Left ventricle myocardium superior (tissue), 1 donor: ENCODE measurements around the gene BABAM2. TPM values are rescaled to one million over a fixed set of nuclear protein-coding genes. Genes with fewer than 3 reads are reported as not detected.
"Not testable (repeated sequence)": the region's sequence is repeated elsewhere in the genome, so short reads cannot be mapped to it uniquely, and the experiment has no call there.

Experiments
- ATAC-seq: fragments of 200-7000 bp; cut with Tn5 transposase; one replicate; pipeline ENCODE4 v1.9.1; 2020; ENCODE audit warnings: mild to moderate bottlenecking, moderate library complexity
- DNase-seq: peaks from one replicate; pipeline ENCODE4 v3.0.0-alpha.2; 2020
- intact Hi-C: fragments of 100-400 bp; cut with micrococcal nuclease; formaldehyde crosslinking; loops from one replicate; pipeline ENCODE4 v1.11.0; 2022
- total RNA-seq: library from RNA; stranded (reverse); fragmentation: NEBNext Ultra II Directional; extraction: Animal tissue kit (Norgen Biotek cat#: 25700); gene quantifications from one replicate; pipeline ENCODE4 v1.2.1, GENCODE V29; 2021
- donor health status: DM: no; HTN: yes; CAD: no; lungs with severe emphysema.

BABAM2 gene
- total RNA-seq, 1 donor from 2014 or later: 56.8 TPM

DNA sequence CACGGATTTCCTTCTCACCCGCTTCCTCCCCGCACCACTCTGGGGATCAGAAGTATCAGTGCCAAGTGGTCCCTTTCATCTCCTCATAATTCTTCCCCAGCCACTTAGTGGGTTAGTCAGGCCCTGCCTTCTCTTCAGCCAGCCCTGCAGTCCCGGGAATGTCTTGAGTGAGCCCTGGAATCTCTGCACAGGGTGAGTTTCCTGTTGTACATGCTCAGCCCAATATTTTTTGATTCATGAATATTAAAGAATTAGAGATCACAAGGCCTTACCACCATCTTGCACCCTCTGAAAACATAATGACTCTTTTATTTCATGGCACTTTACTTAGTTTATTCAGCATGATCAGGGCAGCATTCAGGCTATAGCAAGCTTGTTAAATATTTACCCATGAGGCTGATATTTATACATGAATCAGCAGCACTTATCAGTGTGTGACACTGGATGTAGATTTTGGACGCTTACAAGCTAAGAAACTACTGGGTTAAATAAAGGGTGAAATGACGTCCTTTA is 342.7 kb downstream of the BABAM2 start:
- ATAC-seq: no peak
- DNase-seq: no peak
- intact Hi-C loops: no loop called here

DNA sequence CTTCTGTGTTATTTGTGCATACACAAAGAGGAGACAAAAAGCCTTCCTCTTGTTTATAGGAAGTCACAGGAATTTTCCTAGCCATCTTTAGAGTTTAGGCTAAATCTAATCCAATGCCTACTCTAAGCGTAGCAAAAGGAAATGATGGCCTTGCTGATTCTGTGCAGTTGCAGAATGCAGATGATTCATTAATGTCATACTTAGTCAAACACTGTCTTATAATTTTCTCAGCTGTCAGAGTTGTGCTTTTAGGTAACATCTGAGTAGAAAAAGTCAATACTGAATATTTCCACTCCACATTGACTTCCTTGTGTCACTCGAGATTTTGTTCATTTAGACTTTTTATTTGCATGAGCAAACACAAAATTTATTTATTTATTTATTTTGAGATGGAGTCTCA is 344.3 kb downstream of the BABAM2 start:
- intact Hi-C loops: no loop called here
- DNase-seq (no peak), ATAC-seq (no peak)

DNA sequence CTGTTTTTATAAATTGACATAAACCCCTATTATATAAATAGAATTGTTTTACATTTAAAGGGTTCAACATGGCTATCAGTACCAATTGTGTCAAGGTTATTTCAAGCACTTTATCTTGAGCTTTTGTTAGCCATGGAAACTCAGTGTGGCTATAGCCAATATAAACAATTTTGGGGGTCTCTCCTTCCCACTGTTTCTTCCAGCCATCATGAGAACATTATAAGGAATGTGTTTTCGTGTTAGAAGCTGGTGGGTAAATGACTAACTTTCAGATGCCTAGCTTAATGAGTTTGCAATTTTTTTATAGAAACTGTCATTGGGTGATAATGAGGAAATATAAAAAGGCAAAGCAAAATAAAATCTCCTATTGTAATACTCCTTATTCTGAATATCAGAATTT is 348.7 kb downstream of the BABAM2 start:
- peak; percentile 36 for ATAC-seq
- intact Hi-C loops: no loop called here
- no peak for DNase-seq

DNA sequence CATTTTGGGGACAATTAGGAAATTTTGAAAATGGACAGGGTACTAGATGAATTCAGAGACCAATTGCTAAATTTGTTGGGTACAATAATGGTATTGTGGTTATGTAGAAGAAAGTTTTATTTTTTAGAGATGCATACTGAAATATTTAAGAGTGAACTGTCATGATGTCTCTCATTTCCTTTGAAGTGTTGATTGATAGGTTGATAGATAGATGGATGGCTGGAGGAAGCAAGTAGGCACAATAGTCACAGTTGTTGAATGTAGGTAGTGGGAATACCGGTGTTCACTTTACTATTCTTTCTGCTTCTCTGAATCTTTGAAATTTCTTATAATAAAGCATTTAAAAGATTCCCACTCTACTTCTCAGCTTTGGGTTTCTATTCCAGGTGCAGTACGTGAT is 350.4 kb downstream of the BABAM2 start:
- DNase-seq: no peak
- intact Hi-C loops: no loop called here
- no peak for ATAC-seq

DNA sequence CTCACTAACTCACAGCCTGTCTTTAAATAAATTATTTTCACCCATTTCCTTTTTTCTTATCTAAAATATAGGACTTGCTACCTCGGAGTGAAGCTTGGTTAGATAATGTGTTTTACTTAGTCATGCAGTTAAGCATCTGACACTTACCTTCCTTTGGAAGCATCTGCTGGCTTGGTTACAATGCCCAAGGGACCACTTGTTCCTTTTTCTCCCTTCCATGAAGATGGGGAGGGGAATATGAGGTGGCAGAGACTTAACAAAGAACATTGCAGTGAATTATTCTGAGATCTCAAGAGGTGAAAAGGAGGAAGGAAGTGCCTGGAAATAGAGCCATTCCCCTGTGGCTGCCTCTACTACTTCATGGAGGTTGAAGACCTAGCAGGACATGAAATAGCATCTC is 356.8 kb downstream of the BABAM2 start:
- no peak for DNase-seq
- intact Hi-C loops: no loop called here
- ATAC-seq: peak; percentile 22

DNA sequence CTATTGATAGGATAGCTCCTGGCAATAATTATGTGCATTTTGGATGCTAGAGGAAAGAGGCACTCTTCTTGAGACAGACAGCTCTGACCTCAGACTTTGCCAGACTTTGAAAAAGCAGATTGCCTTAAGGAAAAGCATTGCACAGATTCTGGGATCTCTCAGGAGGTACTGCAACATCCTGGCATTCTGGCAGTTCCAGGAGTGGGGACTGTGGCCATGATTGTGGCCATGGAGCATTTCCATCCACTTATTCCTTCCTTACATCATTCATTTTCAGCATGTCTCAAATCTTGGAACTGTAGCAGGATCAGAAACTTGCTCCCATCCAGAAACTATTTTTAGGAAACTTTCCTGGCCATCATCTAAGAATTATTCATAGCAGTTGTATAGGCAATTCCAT is 357.2 kb downstream of the BABAM2 start:
- DNase-seq: no peak
- peak; percentile 74 for ATAC-seq
- intact Hi-C loops: no loop called here

DNA sequence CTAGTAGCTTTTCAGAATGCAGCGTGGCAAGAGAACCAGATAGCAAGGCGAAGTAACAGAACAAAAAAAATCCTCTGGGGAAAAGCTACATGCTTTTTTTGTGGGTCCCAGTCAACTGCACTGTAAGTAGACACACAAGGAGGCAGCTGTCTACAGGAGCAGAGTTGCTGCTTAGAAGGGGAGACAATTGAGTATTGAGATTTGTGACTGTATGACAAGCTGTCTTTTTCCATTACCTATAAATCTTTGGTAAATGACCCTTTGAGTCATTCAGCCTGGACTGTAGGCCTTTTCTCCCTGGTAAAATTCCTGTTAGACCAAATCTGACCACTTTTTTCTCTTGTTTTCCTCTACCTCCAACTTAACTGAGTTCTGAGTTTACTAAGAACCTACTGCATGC is 358.0 kb downstream of the BABAM2 start:
- intact Hi-C loops: no loop called here
- no peak for DNase-seq
- ATAC-seq: no peak

DNA sequence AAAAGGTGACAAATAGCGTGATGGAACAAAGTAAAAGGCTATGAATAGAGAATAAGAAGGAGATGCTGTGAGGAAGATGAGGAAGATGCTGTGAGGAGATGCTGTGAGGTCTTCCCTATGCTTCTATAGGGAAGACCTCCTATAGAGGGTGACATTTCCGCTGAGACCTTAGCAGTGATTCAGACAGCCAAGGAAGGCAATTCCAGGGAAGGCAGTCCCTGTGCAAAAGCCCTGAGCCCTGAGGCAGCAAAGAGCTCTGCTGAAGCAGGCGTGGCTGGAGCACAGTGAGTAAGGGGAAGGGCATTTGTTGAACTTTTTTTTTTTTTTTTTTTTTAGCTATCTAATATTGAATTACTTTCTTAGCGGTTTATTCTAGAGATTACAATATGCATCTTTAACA is 359.5 kb downstream of the BABAM2 start:
- no peak for ATAC-seq
- intact Hi-C loops: no loop called here
- no peak for DNase-seq

DNA sequence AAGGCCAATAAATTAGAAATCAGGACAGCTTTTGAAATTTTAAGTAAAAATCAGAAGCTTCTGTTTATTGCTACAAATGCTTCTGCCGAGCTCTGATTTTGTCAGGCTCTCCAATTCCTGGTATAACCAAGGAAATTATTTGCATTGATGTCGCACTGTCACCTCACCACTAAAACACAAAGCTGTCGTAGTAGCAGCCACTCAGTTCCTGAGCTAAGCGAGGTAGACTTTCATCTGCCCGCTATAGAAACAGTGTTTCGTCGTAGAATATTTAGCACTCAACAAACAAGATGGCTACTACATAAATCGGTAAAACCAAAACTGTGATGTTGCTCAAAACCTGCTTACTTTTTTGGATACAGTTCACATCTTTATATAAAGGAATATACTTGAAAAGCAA is 360.8 kb downstream of the BABAM2 start:
- DNase-seq: no peak
- intact Hi-C loops: no loop called here
- ATAC-seq: no peak

DNA sequence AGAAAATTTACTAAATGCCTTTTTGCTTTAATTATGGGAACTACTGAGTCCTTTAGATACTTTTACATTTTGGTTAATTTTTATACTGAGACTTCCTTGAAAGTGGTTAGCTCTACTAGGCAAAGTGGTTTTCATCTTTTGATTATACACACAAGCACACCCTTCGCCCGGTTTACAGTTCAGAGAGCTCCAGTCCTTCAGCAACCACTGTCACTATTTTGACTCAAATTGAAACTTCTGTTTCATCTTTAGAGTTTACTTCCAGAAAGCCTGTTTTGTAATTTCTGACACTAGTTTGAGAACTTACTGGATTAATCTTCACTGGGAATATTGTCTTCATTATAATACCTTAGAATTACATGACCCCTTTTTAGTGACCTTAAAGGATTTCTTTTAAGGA is 361.8 kb downstream of the BABAM2 start:
- no peak for DNase-seq
- no peak for ATAC-seq
- intact Hi-C loops: no loop called here

DNA sequence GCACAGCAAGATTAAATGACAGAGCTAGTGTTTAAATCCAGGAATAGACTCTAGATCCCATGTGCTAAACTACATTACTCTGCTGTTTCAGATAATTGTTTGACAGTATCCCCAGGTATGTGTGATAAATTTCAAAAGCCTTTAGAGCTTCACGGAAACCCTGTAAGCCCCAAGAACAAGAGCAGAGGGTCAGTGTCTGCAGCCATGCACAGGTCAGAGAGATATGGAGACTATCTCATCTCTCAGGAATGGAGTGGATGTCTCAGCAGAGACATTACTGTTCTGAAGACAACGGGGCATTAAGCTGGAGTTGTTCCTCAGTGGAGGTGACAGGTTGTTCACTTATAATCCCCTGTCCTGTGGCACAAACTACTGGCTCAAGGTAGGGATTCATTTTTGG is 363.0 kb downstream of the BABAM2 start:
- intact Hi-C loops: no loop called here
- ATAC-seq: no peak
- DNase-seq: no peak

DNA sequence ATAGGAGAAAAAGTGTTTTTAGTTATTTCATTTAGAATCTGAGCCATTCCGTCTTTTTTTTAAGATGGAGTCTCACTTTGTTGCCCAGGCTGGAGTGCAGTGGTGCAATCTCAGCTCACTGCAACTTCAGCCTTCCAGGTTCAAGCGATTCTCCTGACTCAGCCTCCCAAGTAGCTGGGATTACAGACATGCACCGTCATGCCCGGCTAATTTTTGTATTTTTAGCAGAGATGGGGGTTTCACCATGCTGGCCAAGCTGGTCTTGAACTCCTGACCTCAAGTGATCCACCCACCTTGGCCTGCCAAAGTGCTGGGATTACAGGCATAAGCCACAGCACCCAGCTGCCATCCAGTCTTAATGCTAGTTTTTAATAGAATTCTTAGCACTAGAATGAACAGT is 364.7 kb downstream of the BABAM2 start:
- DNase-seq, ATAC-seq, intact Hi-C loops: not testable (repeated sequence)

DNA sequence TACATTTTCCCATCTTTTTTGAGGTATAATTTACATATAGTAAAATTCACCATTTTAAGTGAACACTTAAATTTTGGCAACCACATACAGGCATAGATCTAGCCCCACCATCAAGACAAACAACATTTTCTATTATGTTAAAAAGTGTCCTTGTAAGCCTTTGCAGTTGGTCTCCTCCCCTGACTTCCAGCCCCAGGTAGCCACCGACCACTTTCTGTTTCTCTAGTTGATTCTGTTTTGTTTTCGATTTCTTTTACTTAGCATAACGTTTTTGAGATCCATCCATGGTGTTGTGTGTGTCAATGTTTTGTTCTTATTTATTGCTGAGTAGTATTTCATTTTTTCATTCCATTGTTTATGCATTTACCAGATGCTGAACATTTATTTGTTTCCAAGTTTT is 366.7 kb downstream of the BABAM2 start:
- DNase-seq (no peak), ATAC-seq (no peak)
- intact Hi-C loops: no loop called here

DNA sequence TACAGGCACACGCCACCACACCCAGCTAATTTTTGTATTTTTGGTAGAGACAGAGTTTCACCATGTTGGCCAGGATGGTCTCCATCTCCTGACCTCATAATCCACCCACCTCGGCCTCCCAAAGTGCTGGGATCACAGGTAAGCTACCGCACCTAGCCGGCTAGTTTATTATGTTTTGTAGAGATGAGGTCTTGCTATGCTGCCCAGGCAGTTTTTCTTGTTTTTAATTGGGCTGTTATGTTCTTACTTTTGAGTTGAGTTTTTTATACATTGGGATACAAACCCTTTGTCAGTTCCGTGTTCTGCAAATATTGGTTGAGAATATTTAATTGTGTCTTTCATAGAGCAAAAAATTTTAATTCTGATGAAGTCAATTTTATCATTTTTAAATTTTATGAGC is 368.7 kb downstream of the BABAM2 start:
- intact Hi-C loops, ATAC-seq: not testable (repeated sequence)

DNA sequence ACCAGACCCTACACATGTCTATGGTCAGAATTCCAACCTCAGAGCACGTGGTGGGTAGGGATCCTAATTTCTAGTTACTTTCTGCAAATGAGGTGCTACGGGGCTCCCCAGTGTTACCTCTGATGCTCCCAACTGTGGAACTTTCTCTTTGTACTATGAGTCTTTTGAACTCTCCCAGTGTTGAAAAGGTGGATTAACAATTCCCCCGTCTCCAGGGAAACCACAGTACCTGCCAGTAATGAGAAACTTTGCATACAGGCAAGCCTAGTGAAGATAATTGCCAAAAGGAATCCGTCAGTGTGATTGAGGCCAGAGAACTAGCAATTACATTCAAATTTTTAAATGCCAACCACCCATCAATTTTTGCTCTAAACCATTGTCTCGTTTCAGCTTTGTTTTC is 373.2 kb downstream of the BABAM2 start:
- no peak for DNase-seq
- no peak for ATAC-seq
- intact Hi-C loops: no loop called here

More for the DNA sequence above, 368.7 kb downstream of the BABAM2 start:
- not testable (repeated sequence) for DNase-seq

DNA sequence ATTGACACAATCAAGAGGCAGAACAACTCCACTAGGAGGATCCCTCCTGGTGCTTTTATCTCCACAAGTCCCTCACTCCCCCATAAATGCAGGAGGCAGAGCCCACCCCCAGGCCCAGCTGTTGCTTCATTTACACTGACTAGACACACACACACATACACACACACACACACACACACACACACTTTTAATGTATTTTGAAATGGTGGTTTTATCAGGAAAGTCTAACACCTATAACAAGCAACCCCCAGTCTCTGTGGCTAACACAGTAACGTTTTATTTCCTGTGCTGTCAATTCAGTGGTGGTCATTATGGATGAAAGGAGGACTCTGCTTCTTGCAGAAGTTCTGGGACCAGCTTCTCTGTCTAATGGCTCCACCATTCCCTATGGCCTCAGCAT is 376.8 kb downstream of the BABAM2 start:
- DNase-seq (no peak), ATAC-seq (no peak)
- intact Hi-C loops: no loop called here

DNA sequence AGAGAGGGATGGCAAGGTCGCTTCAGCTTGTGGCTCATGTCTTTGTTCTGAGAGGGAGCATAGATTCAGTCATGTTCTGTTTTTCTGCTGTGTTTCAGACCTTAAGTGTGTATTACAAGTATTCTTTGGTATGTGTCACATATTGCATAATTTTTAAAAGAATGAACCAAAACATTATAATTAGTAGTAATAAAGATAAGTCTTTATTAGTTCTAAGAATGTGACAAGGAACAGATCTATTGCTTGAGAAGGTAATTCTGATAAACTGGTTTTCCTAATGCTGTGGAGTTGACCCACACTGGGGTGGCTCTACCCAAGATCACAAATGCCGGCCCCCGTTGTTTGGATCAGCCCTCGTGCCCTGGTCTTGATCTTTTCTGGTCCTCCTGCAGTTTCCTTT is 377.9 kb downstream of the BABAM2 start:
- intact Hi-C loops: no loop called here
- ATAC-seq (peak; percentile 58), DNase-seq (no peak)

DNA sequence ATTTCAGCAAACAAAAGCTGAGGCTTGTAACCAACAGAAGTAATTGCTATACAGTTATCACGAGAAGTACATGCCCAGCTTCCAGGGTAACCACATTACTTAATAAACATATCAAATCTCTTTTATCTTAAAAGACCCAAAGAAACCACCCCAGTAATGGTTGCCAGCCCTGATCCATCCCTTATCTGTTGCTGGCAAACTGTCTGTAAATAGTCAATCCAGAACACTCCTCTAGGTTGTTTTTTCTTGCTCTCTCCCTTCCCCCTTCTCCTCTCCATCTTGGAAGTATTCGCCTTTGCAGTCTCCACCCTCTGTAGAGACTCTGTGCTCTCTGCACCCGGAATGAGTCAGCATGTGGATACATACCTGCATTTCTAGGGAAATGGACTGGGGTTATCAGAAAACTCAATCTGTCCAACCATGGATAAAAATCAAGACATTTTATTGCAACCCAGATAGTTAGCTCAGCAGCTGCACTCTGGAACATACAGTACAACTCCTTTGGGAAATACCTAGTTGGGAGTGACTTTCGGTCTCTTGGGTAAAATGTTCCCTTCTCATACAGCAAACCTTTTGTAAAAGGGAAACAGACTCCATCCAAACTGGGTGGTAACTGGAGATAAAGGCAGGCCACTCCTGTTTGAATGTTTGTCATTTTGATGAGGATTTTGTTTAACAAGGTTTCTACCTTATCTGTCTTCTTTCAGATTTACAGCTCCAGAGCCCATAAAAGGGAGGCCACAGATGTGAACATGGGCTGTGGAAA is 378.7 kb downstream of the BABAM2 start:
- ATAC-seq (peak; percentile 76), DNase-seq (no peak)
- intact Hi-C loops: no loop called here

DNA sequence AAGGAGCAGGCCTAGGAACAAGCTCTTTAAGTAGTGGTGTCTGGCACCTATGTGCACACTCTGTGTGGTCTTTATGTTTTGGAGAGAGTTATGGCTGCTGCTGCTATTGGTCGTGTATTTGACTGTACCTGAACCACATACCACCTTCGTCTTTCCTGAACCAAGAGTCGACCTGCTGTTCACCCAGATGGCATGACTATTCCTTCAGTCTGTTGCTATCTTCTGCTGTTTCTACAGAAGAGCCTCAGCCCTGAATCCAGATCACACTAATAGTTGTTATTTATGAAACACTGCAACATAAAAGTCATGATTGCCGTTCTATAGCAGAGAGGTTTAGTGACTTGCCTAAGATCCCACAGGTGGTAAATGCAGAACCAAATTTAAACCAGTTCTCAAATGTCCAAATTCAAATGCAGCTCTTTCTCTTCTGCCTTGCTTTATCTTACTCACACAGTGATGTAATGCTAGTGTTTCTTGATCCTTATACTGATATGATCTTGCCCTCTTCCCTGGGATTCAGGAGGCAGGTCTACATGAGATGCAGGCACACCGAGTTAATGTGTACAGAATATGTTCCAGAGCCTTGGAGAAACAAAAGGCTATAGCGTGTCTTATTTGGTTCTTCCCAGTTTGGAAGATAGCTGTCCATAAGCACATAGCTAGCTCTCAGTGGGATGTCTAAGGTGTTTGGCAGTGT is 380.1 kb downstream of the BABAM2 start:
- DNase-seq: no peak
- ATAC-seq: no peak
- intact Hi-C loops: no loop called here

DNA sequence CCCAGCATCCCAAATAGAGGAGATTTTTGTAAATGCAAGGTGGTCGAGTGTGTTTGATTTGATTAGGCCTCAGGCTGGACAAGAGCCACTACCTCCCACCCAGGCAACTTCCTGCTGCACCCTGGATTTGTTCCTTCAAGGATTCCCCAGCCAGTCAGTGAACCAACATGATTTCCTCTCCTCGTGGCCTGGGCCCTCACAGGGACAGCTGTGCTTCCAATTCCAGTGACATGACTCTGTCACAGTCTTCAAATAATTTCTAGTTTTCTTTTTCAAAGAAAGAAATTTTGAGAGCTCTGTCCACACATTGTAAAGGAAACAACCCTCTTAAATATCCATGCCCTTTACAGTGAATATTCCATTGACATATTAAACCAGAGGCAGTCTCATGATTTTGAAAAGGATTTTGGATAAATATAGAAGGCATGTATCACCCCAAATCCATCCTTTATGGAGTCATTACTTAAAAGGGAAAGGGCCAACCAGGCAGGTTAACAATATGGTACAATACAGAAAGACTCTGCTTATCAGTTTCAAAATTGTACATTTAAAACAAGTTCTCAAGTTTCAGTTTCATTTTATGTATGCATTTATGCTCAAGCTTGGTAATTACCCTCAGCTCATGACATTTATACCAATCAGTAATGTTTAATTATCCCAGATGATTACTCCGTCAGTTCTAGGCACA is 380.8 kb downstream of the BABAM2 start:
- intact Hi-C loops: no loop called here
- no peak for DNase-seq
- ATAC-seq: no peak
